Amygdala (tissue), 56 donors: ENCODE data around the gene USE1.
A peak's percentile ranks its signal among the peaks of the same experiment; 100 is the strongest.
"Not testable (repeated sequence)": the region's sequence is repeated elsewhere in the genome, so short reads cannot be mapped to it uniquely, and the experiment has no call there.

Experiments
- DNase-seq, 56 donors: peaks; one replicate each; lab custom pipeline; 2025; lab: John Stamatoyannopoulos, UW

Gene USE1

GRCh38 chr19:17215127-17215971, at the start of gene USE1:
Gene USE1 (plus strand): TSS chr19:17215357. CDS start chr19:17215406, 49 bp downstream.
- peak; percentile 42 to 93 (median 84) for DNase-seq

GRCh38 chr19:17165715-17166114, 49.4 kb upstream of the USE1 start:
- no peak for DNase-seq

- DNase-seq, result no peak
Observed at GRCh38 chr19:17170538-17171297, 44.4 kb upstream of the USE1 start.

GRCh38 chr19:17171874-17172273, 43.3 kb upstream of the USE1 start:
- no peak for DNase-seq

GRCh38 chr19:17172624-17173345, 42.4 kb upstream of the USE1 start:
- no peak for DNase-seq

- DNase-seq, result no peak
Observed at GRCh38 chr19:17178291-17178690, 36.9 kb upstream of the USE1 start.

GRCh38 chr19:17180997-17181702, 34.0 kb upstream of the USE1 start:
- DNase-seq, result no peak

- DNase-seq, result no peak
Observed at GRCh38 chr19:17183271-17183761, 31.8 kb upstream of the USE1 start.

GRCh38 chr19:17183858-17184321, 31.3 kb upstream of the USE1 start:
- DNase-seq, result no peak

- DNase-seq, result no peak
Observed at GRCh38 chr19:17184371-17184841, 30.8 kb upstream of the USE1 start.

- DNase-seq, result no peak
Observed at GRCh38 chr19:17185590-17185989, 29.6 kb upstream of the USE1 start.

- DNase-seq, result not testable (repeated sequence)
Observed at GRCh38 chr19:17191736-17192135, 23.4 kb upstream of the USE1 start.

GRCh38 chr19:17192751-17193150, 22.4 kb upstream of the USE1 start:
- no peak for DNase-seq

GRCh38 chr19:17194608-17195007, 20.5 kb upstream of the USE1 start:
- no peak for DNase-seq

- no peak for DNase-seq
Observed at GRCh38 chr19:17195106-17195505, 20.1 kb upstream of the USE1 start.

- no peak for DNase-seq
Observed at GRCh38 chr19:17196610-17197009, 18.5 kb upstream of the USE1 start.

- DNase-seq, result no peak
Observed at GRCh38 chr19:17197666-17198065, 17.5 kb upstream of the USE1 start.

- DNase-seq, result no peak
Observed at GRCh38 chr19:17200408-17201079, 14.6 kb upstream of the USE1 start.

- DNase-seq, result peak in 1 of 56 donors; percentile 29
Observed at GRCh38 chr19:17202249-17202648, 12.9 kb upstream of the USE1 start.
